Colonic mucosa (tissue), 4 donors: Measurements from ENCODE around the gene INO80C. TPM values are rescaled to one million over a fixed set of nuclear protein-coding genes. Genes with fewer than 3 reads are reported as not detected.

Source experiments
- DNase-seq: peaks from one replicate; pipeline ENCODE4 v3.0.0-alpha.2; 2020
- H3K27ac ChIP-seq: fragments of 200-600 bp; one replicate; pipeline ENCODE4 v1.8.0; 2021
- H3K27me3 ChIP-seq: fragments of 200-600 bp; one replicate; pipeline ENCODE4 v1.8.0; 2021
- H3K36me3 ChIP-seq: fragments of 200-600 bp; one replicate; pipeline ENCODE4 v1.8.0; 2021
- H3K4me1 ChIP-seq: fragments of 200-600 bp; one replicate; pipeline ENCODE4 v1.8.0; 2021; ENCODE audit warnings: mild to moderate bottlenecking
- H3K4me3 ChIP-seq: fragments of 200-600 bp; one replicate; pipeline ENCODE4 v1.8.0; 2021
- H3K9ac ChIP-seq, 2 donors: one replicate each; pipeline ENCODE4 v1.7.0; 2013; ENCODE audit warnings: control low read depth in 2 of 2, low read depth in 2 of 2, low read length in 2 of 2
- H3K9me3 ChIP-seq: fragments of 200-600 bp; one replicate; pipeline ENCODE4 v1.8.0; 2021
- CTCF ChIP-seq: fragments of 200-600 bp; IDR thresholded peaks from one replicate; pipeline ENCODE4 v1.8.0; 2022; ENCODE audit warnings: antibody characterized with exemption, mild to moderate bottlenecking
- intact Hi-C: fragments of 100-400 bp; cut with DNase I; formaldehyde crosslinking; loops from one replicate; pipeline ENCODE4 v1.14.1; 2022
- total RNA-seq, 2 donors: library from RNA; stranded (reverse); fragmentation: NEBNext Ultra II Directional in 1 of 2; extraction: Animal tissue kit (Norgen Biotek cat#: 25700) in 1 of 2; gene quantifications; one replicate each; pipeline ENCODE4 v1.2.1, GENCODE V29; 2021
- donor health status: healthy.
- donor health status: DM: no; HTN: no; CAD: no.
- donor health status: DM: no; HTN: no; CAD: no.

The INO80C gene
- total RNA-seq, 2 donors from 2014 or later: 31.0 to 32.1 TPM

- intact Hi-C loops: no loop called here
- TF ChIP-seq CTCF: no peak
These were observed 75.5 kb downstream of the INO80C start for GRCh38 chr18:35422237-35422636.

GRCh38 chr18:35418610-35419009, 79.2 kb downstream of the INO80C start:
- H3K27ac ChIP-seq: no peak overlapping the region
- no peak for TF ChIP-seq CTCF

More at GRCh38 chr18:35422237-35422636, 75.5 kb downstream of the INO80C start:
- Histone ChIP-seq H3K27ac (no peak overlapping the region), H3K4me3 (no peak overlapping the region), H3K36me3 (no peaks in the 10 kb centered on the region), H3K9me3 (no peaks in the 10 kb centered on the region), H3K27me3 (no peaks in the 10 kb centered on the region), H3K9ac (no peak overlapping the region), H3K4me1 (no peaks in the 10 kb centered on the region)
- no peak for DNase-seq

More at GRCh38 chr18:35418610-35419009, 79.2 kb downstream of the INO80C start:
- Histone ChIP-seq H3K4me3 (no peak overlapping the region), H3K27me3 (no peaks in the 10 kb centered on the region), H3K36me3 (no peaks in the 10 kb centered on the region), H3K9me3 (no peaks in the 10 kb centered on the region), H3K4me1 (no peaks in the 10 kb centered on the region), H3K9ac (no peak overlapping the region)
- no peak for DNase-seq
- intact Hi-C loops: no loop called here

Other genes with a start within 250 kb of the INO80C start
- gene ZSCAN30, start 207.7 kb downstream of the INO80C start, total RNA-seq: 1 to 10 TPM; 7.8 to 9.4 TPM
- gene ZNF24, start 153.5 kb downstream of the INO80C start, total RNA-seq: 10 to 100 TPM; 49.1 to 55.5 TPM
- gene ZNF396, start 120.6 kb downstream of the INO80C start, total RNA-seq: 1 to 10 TPM; 3.2 to 3.6 TPM
- 100 to 1,000 TPM; 108 to 140 TPM for gene GALNT1, start 83.8 kb upstream of the INO80C start, total RNA-seq